NT2/D1 (cell line): ENCODE data around the gene RSAD1.

Experiments
- SUZ12 ChIP-seq: IDR thresholded peaks from 2 replicates; pipeline ENCODE4 v1.6.1; 2011; ENCODE audit not compliant: insufficient read length, insufficient read depth; ENCODE audit errors: extremely low read depth
- YY1 ChIP-seq: IDR thresholded peaks from 2 replicates; pipeline ENCODE4 v1.6.1; 2011; ENCODE audit not compliant: insufficient read length, insufficient read depth
- ZNF274 ChIP-seq: IDR thresholded peaks from 2 replicates; pipeline ENCODE4 v1.6.1; 2011; ENCODE audit warnings: mild to moderate bottlenecking, low read depth, low read length

DNA sequence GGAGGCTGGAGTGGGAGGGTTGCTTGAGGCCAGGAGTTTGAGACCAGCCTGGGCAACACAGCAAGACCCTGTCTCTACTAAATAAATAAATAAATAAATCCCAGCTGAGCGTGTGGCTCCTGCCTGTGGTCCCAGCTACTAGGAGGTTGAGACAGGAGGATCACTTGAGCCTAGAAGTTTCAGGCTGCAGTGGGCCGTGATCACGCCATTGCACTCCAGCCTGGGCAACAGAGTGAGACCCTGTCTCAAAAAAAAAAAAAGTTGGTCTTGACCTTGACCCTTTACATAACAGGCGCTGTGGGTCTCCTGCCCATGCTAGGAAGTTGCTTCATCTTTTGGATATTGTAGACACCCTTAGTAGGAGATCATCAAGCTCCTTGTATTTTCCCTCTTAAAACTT is 41.3 kb upstream of the RSAD1 start:
- no peak for TF ChIP-seq YY1
- TF ChIP-seq SUZ12 = no peak
- no peak for TF ChIP-seq ZNF274
